CD4-positive, alpha-beta T cell treated with Interleukin-1 beta for 1 hour (primary cell): ENCODE results near the gene NPIPB9.
"Not testable (repeated sequence)": the region's sequence is repeated elsewhere in the genome, so short reads cannot be mapped to it uniquely, and the experiment has no call there.

Experiments used
- DNase-seq, 2 donors: peaks; one replicate each; pipeline ENCODE4 v3.0.0-alpha.2; 2020 to 2022

Gene NPIPB9

DNA sequence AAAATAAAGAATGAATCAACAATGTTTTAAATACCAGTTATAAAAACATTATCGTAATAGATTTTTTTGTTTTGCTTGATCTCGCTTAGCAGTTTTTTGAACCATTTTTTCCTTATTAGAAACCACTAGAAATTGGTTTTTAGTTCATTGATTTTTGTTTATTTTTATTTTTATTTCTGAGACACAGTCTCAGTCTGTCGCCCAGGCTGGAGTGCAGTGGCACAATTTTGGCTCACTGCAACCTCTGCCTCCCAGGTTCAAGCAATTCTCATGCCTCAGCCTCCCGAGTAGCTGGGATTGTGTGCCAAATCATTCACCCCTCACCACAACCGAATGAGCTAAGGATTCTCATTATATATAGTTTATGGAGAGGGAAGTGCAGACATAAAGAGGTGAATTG, at the start of gene NPIPB9:
Gene NPIPB9 (plus strand): TSS at position 301 of the 400 bp plus-strand sequence.
- not testable (repeated sequence) for DNase-seq

DNA sequence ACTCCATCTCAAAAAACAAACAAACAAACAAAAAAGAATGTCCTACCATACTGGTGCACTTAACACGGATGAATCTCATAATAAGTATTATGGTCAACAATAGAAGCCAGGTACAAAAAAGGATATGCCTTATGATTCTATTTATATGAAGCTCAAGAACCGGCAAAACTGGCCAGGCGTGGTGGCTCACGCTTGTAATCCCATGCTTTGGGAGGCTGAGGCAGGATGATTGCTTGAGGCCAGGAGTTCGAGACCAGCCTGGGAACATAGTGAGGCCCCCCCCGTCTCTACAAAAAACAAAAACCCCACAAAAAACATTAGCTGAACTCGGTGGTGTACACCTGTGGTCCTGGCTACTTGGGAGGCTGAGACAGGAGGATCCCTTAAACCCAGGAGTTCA, 47.3 kb upstream of the NPIPB9 start:
- not testable (repeated sequence) for DNase-seq

- DNase-seq = not testable (repeated sequence)
These were observed 40.1 kb upstream of the NPIPB9 start, which contains the start of gene EIF3C for GRCh38 chr16:28711220-28712083. Gene EIF3C, plus strand, starts transcription at chr16:28711464. Its CDS starts 223 bp downstream, at chr16:28711687.

DNA sequence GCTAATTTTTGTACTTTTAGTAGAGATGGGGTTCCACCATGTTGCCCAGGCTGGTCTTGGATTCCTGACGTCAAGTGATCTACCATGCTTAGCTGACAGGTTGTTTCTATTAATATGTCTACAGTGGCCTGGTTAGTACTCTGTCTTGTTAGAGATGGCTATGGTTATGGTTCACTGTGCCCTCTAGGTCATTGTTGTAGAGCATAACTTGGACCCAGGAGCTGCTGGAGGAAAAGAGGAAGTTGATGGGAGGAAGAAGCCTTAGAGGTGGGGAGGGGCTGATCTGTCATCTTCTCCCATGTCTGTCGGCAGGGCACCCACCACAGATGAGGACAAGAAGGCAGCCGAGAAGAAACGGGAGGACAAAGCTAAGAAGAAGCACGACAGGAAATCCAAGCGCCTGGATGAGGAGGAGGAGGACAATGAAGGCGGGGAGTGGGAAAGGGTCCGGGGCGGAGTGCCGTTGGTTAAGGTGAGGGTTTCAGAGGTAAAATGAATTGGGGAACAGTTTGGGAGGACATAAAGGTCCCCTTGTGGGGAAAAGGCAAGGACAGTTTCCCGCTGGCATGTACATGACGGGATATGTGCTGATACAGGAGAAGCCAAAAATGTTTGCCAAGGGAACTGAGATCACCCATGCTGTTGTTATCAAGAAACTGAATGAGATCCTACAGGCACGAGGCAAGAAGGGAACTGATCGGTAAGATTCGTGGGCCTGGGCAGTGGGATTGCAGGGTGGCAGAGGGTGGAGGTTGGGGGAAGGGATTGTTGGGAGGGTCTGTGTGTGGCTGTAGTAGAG, 28.5 kb upstream of the NPIPB9 start:
- not testable (repeated sequence) for DNase-seq

DNA sequence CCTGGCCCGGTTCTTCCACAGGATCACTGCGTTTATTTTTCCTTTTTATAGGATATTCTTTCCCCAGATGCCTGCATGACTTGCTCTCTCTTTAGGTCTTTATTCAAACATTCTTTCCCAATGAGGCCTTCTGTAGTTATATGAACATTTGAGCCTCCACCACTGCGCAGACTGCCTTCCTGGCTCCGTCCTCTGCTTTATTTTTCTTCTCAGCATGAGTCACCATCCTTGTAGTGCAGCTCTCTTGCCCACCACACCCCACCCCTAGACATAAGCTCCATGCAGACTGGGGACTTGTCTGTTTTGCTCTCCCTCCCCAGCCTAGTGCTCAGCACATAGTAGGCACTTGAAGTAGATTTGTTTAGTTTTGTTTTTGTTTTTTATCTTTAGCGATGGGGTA, 20.3 kb upstream of the NPIPB9 start:
- DNase-seq = not testable (repeated sequence)

GRCh38 chr16:28732455-28733124, 19.0 kb upstream of the NPIPB9 start:
- DNase-seq = not testable (repeated sequence)

GRCh38 chr16:28739787-28740186, 11.8 kb upstream of the NPIPB9 start:
- DNase-seq = not testable (repeated sequence)

DNA sequence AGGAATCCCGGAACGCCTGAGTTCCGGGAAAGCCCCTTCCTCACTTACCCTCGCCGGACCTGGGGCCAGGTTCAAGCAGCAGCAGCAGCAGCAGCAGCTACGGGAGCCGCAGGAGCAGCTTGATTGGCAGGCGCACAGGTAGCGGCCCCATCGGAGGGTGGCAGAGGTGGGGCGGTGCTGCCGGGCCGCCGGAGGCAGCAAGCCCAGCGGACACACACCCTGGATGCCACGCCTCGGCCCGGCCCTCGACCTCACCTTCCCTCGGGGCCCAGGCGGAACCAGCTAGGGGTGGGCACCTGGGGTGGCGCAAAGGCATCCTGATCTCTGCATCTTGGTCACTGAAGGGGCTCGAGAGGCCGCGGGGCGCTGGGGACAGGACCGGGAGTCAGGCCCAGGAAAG, 11.0 kb upstream of the NPIPB9 start:
- not testable (repeated sequence) for DNase-seq

GRCh38 chr16:28741295-28741694, 10.3 kb upstream of the NPIPB9 start:
- not testable (repeated sequence) for DNase-seq

GRCh38 chr16:28746618-28747350, 4.8 kb upstream of the NPIPB9 start:
- DNase-seq = not testable (repeated sequence)

GRCh38 chr16:28749997-28750465, 1.6 kb upstream of the NPIPB9 start:
- peak; percentile 59 to 63 for DNase-seq

DNA sequence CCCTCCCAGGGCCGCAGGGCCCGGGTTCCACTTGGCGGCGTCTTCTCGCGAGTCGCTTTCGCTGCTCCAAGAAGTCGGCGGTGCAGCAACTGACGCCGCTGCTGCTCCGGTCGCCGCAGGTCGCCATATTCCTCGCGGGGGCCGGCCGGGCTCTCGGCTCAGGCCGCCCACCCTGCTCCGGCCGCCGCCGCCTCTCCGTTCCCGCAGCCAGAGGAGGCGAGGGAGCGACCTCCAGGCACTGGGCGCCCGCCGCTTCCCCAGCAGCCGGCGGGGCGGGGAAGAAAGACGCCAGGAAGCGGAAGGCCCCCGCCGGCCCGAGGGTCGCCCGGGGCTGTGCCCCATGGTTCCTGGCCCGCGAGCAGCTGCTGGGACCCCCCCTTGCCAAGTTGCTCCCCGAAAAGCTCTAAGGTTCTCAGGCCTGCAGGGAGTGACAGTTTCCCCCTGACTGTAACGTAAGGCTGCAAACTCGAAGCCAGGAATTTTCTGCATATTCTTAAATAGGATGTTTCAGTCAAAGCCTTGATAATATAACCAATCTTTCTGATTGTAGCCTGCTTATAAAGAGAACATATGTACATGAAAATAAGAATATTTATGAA, 1.0 kb upstream of the NPIPB9 start:
- not testable (repeated sequence) for DNase-seq

- not testable (repeated sequence) for DNase-seq
These were observed 30.1 kb downstream of the NPIPB9 start for GRCh38 chr16:28781697-28782096.

- DNase-seq = not testable (repeated sequence)
These were observed 30.8 kb downstream of the NPIPB9 start for GRCh38 chr16:28782357-28782756.

DNA sequence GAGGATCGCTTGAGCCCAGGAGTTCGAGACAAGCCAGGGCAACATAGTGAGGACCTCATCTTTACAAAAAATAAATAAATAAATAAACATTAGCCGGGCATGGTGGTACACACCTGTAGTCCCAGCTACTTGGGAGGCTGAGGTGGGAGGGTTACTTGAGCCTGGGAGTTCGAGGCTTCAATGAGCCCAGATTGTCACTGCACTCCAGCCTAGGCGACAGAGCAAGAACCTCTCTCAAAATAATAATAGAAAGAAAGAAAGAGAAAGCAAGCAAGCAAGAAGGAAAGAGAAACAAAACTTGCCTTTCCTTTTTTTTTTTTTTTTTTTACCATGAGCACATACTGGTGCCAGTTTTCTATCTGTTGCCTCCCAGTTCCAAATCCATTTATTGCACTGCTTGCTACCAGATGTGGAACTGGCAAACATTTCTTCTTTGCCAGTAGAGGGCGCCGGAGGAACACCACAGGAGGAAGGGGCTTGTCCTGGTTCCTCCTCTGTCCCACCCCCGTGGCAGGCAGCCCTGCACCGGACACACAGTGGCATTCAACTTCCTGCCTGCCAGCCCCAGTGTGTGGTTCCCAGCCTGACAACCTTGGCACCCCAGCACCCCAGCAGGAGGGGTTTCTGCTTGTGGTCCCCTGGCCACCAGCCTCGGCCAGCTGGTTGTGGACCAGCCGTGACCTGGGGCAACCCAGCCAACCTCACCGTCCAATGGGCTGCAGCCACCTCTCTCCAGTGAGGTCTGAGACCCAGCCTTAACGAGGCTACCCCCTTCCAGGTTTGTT, 50.8 kb downstream of the NPIPB9 start:
- DNase-seq = peak; percentile 76 to 77

GRCh38 chr16:28807445-28808120, 56.0 kb downstream of the NPIPB9 start:
- not testable (repeated sequence) for DNase-seq

DNA sequence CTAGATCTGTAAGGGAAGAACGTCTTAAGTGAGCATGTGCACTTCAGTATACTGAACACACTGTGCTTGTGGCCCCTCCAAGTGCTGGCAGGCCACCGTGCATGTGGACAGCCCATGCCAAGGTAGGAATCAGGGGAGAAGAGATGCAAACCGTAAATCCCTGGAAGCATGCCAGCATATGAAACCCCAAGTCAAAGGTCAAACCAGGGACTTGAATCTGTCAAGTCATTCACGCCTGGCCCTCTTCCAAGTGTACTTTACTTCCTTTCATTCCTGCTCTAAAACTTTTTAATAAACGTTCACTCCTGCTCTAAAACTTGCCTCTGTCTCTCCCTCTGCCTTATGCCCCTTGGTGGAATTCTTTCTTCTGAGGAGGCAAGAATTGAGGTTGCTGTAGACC, 68.4 kb downstream of the NPIPB9 start:
- DNase-seq = peak in 1 of 2 donors; percentile 9

DNA sequence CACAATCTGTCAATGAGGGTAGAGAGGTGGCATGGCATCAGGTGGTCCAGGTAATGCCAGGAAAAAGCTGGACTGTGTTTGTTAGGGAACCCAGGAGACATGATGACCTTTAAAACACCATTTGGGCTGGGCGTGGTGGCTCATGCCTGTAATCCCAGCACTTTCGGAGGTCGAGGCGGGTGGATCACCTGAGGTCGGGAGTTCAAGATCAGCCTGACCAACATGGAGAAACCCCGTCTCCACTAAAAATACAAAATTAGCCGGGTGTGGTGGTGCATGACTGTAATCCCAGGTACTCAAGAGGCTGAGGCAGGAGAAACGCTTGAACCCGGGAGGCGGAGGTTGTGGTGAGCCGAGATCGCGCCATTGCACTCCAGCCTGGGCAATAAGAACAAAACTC, 69.0 kb downstream of the NPIPB9 start:
- not testable (repeated sequence) for DNase-seq

- DNase-seq = no peak
These were observed 70.4 kb downstream of the NPIPB9 start for GRCh38 chr16:28821874-28822519.
